ENCODE results near the gene DHODH. TPM values are rescaled to one million over a fixed set of nuclear protein-coding genes. Genes with fewer than 3 reads are reported as not detected.
A peak's percentile ranks its signal among the peaks of the same experiment; 100 is the strongest.

Gene DHODH
- polyA plus RNA-seq, 1 donor, result 9.3 TPM

- peaks cover 27% of the 10 kb centered on the region for H3K36me3 ChIP-seq (ENCODE audit: control insufficient read depth, insufficient read depth, low read length)
- 100% methylated on average over 3 of the region's 6 CpGs for WGBS (ENCODE audit: insufficient coverage, low lambda C conversion rate)
Observed at GRCh38 chr16:72027669-72028378, 19.3 kb downstream of the DHODH start.

GRCh38 chr16:72029567-72030271, 21.2 kb downstream of the DHODH start:
- Histone ChIP-seq H3K4me3 (ENCODE audit: low read length) (no peak overlapping the region), H3K9me3 (ENCODE audit: control insufficient read depth, low read depth, low read length) (no peaks in the 10 kb centered on the region), H3K4me1 (ENCODE audit: control insufficient read depth, insufficient read depth, low read length) (no peaks in the 10 kb centered on the region), H3K27me3 (ENCODE audit: control insufficient read depth, insufficient read depth, low read length) (no peaks in the 10 kb centered on the region), H3K36me3 (ENCODE audit: control insufficient read depth, insufficient read depth, low read length) (peaks cover 12% of the 10 kb centered on the region), H3K27ac (ENCODE audit: low read length) (no peak overlapping the region)
- no peak for DNase-seq
- 100% methylated on average over 1 of the region's 7 CpGs for WGBS (ENCODE audit: insufficient coverage, low lambda C conversion rate)

More at GRCh38 chr16:72027669-72028378, 19.3 kb downstream of the DHODH start:
- no peak overlapping the region for H3K27ac ChIP-seq (ENCODE audit: low read length)
- H3K27me3 ChIP-seq (ENCODE audit: control insufficient read depth, insufficient read depth, low read length), result no peaks in the 10 kb centered on the region
- H3K9me3 ChIP-seq (ENCODE audit: control insufficient read depth, low read depth, low read length), result no peaks in the 10 kb centered on the region
- no peak overlapping the region for H3K4me3 ChIP-seq (ENCODE audit: low read length)
- H3K4me1 ChIP-seq (ENCODE audit: control insufficient read depth, insufficient read depth, low read length), result no peaks in the 10 kb centered on the region
- no peak for DNase-seq

DNA sequence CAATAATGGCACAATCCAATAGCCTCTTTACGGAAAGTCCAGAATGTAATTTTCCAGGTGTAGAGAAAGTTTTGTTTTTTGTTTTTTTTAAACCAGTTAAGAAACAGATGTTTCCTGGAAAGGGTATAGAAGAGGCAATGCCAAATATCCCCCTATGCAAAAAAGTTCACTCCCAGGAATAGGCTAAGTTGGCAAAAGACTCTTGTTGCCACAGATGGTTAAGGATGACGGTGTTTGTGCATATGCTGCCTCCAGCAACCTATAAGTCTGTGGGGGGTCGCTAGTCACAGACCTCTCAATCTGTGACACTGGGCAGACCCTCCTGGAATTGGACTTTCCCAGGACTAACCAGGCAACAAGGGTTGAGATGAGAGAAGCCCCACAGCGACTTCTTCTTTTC, 24.9 kb downstream of the DHODH start:
- no peak for DNase-seq

GRCh38 chr16:72036098-72036497, 27.6 kb downstream of the DHODH start:
- no peaks in the 10 kb centered on the region for H3K9me3 ChIP-seq (ENCODE audit: control insufficient read depth, low read depth, low read length)
- no CpG with 5 or more reads among the region's 5 CpGs for WGBS (ENCODE audit: insufficient coverage, low lambda C conversion rate)

More for the DNA sequence above, 24.9 kb downstream of the DHODH start:
- Histone ChIP-seq H3K27me3 (ENCODE audit: control insufficient read depth, insufficient read depth, low read length) (no peaks in the 10 kb centered on the region), H3K27ac (ENCODE audit: low read length) (no peak overlapping the region), H3K9me3 (ENCODE audit: control insufficient read depth, low read depth, low read length) (no peaks in the 10 kb centered on the region), H3K4me1 (ENCODE audit: control insufficient read depth, insufficient read depth, low read length) (no peaks in the 10 kb centered on the region), H3K36me3 (ENCODE audit: control insufficient read depth, insufficient read depth, low read length) (no peaks in the 10 kb centered on the region), H3K4me3 (ENCODE audit: low read length) (no peak overlapping the region)
- 86% methylated on average over 1 of the region's 4 CpGs for WGBS (ENCODE audit: insufficient coverage, low lambda C conversion rate)

DNA sequence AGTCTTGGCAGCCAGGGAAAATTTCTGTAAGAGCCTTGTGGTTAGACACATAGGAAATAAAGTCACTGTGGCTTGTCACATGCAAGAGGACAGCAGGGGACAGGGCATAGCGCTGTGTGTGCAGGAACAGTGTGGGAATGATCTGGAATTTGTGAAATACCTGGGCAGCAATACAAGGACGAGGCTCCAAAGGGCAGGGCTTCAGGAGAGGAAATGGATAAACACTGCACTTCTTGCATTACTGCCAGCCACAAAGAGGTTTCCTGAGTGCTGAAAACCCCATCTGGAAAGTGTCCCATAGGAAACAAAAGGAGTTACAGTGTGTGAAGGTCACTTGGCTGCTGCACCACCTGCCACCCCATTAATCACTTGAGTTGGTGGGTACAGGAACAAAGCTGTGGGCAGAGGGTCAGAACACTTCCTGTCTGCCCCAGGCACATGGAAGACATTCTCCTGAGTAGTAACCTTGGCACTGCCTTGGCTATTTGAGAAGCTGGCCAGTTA, 33.7 kb downstream of the DHODH start:
- H3K4me3 ChIP-seq (ENCODE audit: low read length), result no peak overlapping the region
- H3K4me1 ChIP-seq (ENCODE audit: control insufficient read depth, insufficient read depth, low read length), result no peaks in the 10 kb centered on the region
- no peaks in the 10 kb centered on the region for H3K27me3 ChIP-seq (ENCODE audit: control insufficient read depth, insufficient read depth, low read length)
- H3K36me3 ChIP-seq (ENCODE audit: control insufficient read depth, insufficient read depth, low read length), result peaks cover 2% of the 10 kb centered on the region
- 80% methylated on average over 2 of the region's 2 CpGs for WGBS (ENCODE audit: insufficient coverage, low lambda C conversion rate)
- H3K27ac ChIP-seq (ENCODE audit: low read length), result no peak overlapping the region
- DNase-seq, result peak in 1 of 2 donors; percentile 15
- no peaks in the 10 kb centered on the region for H3K9me3 ChIP-seq (ENCODE audit: control insufficient read depth, low read depth, low read length)

More at GRCh38 chr16:72036098-72036497, 27.6 kb downstream of the DHODH start:
- H3K27me3 ChIP-seq (ENCODE audit: control insufficient read depth, insufficient read depth, low read length), result no peaks in the 10 kb centered on the region
- H3K4me3 ChIP-seq (ENCODE audit: low read length), result no peak overlapping the region
- no peak for DNase-seq
- no peaks in the 10 kb centered on the region for H3K4me1 ChIP-seq (ENCODE audit: control insufficient read depth, insufficient read depth, low read length)
- H3K36me3 ChIP-seq (ENCODE audit: control insufficient read depth, insufficient read depth, low read length), result no peaks in the 10 kb centered on the region
- no peak overlapping the region for H3K27ac ChIP-seq (ENCODE audit: low read length)

GRCh38 chr16:72043058-72043457, 34.5 kb downstream of the DHODH start:
- no peak for DNase-seq
- 100% methylated on average over 1 of the region's 3 CpGs for WGBS (ENCODE audit: insufficient coverage, low lambda C conversion rate)
- Histone ChIP-seq H3K36me3 (ENCODE audit: control insufficient read depth, insufficient read depth, low read length) (peaks cover 2% of the 10 kb centered on the region), H3K27ac (ENCODE audit: low read length) (no peak overlapping the region), H3K4me3 (ENCODE audit: low read length) (no peak overlapping the region), H3K27me3 (ENCODE audit: control insufficient read depth, insufficient read depth, low read length) (no peaks in the 10 kb centered on the region), H3K4me1 (ENCODE audit: control insufficient read depth, insufficient read depth, low read length) (no peaks in the 10 kb centered on the region), H3K9me3 (ENCODE audit: control insufficient read depth, low read depth, low read length) (no peaks in the 10 kb centered on the region)

DNA sequence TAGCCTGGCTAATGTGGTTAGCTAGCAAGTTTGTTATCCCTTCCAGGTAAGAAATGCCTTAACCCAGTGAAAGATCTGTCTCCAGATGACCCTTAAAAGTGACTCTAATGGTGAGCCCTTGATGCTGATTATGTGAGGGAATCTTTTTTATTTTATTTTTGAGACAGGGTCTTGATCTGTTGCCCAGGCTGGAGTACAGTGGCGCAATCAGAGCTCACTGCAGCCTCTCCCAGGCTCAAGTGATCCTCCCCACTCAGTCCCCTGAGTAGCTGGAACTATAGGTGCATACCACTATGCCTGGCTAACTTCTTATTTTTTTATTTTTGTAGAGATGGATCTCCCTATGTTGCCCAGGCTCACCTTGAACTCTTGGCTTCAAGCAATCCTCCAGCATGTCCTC, 35.0 kb downstream of the DHODH start:
- Histone ChIP-seq H3K27me3 (ENCODE audit: control insufficient read depth, insufficient read depth, low read length) (no peaks in the 10 kb centered on the region), H3K9me3 (ENCODE audit: control insufficient read depth, low read depth, low read length) (no peaks in the 10 kb centered on the region), H3K4me3 (ENCODE audit: low read length) (no peak overlapping the region), H3K36me3 (ENCODE audit: control insufficient read depth, insufficient read depth, low read length) (peaks cover 2% of the 10 kb centered on the region), H3K4me1 (ENCODE audit: control insufficient read depth, insufficient read depth, low read length) (no peaks in the 10 kb centered on the region), H3K27ac (ENCODE audit: low read length) (no peak overlapping the region)
- no peak for DNase-seq
- WGBS (ENCODE audit: insufficient coverage, low lambda C conversion rate), result no CpG with 5 or more reads among the region's 1 CpG

DNA sequence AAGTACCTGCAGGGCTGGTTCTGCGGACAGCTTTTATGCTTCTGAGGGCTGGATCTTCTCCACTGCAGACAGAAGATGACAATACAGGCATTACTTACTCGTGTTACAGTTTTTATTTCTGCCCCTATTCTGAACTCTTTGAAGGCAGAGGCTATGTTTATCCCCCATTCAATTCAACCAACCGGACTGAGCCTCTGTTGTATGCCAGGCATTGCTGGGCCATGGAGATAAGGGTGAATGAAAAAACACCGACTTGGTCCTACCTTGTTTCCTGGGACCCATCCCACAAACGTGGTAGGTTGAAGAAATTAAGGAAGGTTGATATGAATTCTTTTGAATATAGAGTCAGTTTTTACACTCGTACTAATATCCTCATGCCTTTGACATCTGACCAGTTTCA, 35.8 kb downstream of the DHODH start:
- Histone ChIP-seq H3K27ac (ENCODE audit: low read length) (no peak overlapping the region), H3K36me3 (ENCODE audit: control insufficient read depth, insufficient read depth, low read length) (peaks cover 2% of the 10 kb centered on the region), H3K9me3 (ENCODE audit: control insufficient read depth, low read depth, low read length) (no peaks in the 10 kb centered on the region), H3K27me3 (ENCODE audit: control insufficient read depth, insufficient read depth, low read length) (no peaks in the 10 kb centered on the region), H3K4me1 (ENCODE audit: control insufficient read depth, insufficient read depth, low read length) (no peaks in the 10 kb centered on the region), H3K4me3 (ENCODE audit: low read length) (no peak overlapping the region)
- WGBS (ENCODE audit: insufficient coverage, low lambda C conversion rate), result no CpG with 5 or more reads among the region's 6 CpGs
- no peak for DNase-seq

DNA sequence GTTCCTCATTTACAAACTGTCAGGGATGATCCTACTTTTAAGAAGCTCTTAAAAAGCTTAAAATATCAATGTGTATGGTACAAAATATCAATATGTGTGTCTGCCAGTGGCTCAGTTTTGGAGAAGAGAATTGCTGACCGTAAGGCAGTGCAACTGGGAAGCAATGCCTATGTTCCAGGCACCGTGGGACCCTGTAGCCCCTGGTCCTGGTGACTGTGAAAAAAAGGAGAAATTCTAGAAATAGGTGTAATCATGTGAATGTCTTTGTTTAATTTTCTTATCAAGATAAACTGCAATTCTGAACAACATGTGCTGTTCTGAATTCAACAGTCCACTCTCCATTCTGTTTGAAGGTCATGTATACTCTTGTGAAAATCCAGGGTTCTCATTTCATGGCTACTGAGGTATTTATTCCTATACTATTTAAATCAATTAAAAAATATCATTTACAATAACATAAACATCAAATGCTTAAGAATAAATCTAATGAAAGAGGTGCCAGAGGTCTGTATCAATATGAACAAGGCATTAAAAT, 36.3 kb downstream of the DHODH start:
- no peak for DNase-seq
- H3K4me3 ChIP-seq (ENCODE audit: low read length), result no peak overlapping the region
- no peak overlapping the region for H3K27ac ChIP-seq (ENCODE audit: low read length)
- no CpG with 5 or more reads among the region's 2 CpGs for WGBS (ENCODE audit: insufficient coverage, low lambda C conversion rate)
- H3K4me1 ChIP-seq (ENCODE audit: control insufficient read depth, insufficient read depth, low read length), result no peaks in the 10 kb centered on the region
- no peaks in the 10 kb centered on the region for H3K9me3 ChIP-seq (ENCODE audit: control insufficient read depth, low read depth, low read length)
- no peaks in the 10 kb centered on the region for H3K27me3 ChIP-seq (ENCODE audit: control insufficient read depth, insufficient read depth, low read length)
- H3K36me3 ChIP-seq (ENCODE audit: control insufficient read depth, insufficient read depth, low read length), result peaks cover 2% of the 10 kb centered on the region

DNA sequence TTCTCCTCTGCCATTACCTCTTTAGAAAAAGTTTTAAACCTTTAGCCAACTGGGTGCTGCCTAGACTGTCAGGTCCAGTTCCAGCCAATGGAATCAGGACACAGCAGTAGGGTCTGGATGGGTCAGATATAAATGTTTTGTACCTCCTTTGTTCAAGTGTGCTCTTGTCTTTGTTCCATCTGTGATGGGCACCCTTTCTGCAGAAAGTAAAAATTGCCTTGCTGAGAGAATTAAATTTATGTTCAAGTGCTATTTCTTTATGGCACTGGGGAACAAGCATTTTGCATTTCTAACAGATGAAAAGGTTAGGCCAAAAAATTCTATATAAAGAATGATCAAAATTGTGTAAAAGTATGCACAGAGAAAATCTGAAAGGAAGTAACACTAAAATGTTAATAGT, 40.6 kb downstream of the DHODH start:
- H3K4me3 ChIP-seq (ENCODE audit: low read length), result no peak overlapping the region
- no peaks in the 10 kb centered on the region for H3K27me3 ChIP-seq (ENCODE audit: control insufficient read depth, insufficient read depth, low read length)
- no peak for DNase-seq

More for the DNA sequence above, 40.6 kb downstream of the DHODH start:
- Histone ChIP-seq H3K36me3 (ENCODE audit: control insufficient read depth, insufficient read depth, low read length) (no peaks in the 10 kb centered on the region), H3K9me3 (ENCODE audit: control insufficient read depth, low read depth, low read length) (no peaks in the 10 kb centered on the region), H3K27ac (ENCODE audit: low read length) (no peak overlapping the region), H3K4me1 (ENCODE audit: control insufficient read depth, insufficient read depth, low read length) (no peaks in the 10 kb centered on the region)

All from large intestine (tissue), 3 donors.